PC-3 (cell line): ENCODE data around the gene C1S. TPM values are rescaled to one million over a fixed set of nuclear protein-coding genes. Genes with fewer than 3 reads are reported as not detected.

Source experiments
- ATAC-seq: fragments of 200-7000 bp; cut with Tn5 transposase; 2 replicates; pipeline ENCODE4 v1.9.1; 2020; ENCODE audit warnings: mild to moderate bottlenecking, moderate library complexity
- BruUV-seq: library from RNA; stranded (reverse); fragments of 400-500 nt; replicated peaks from 2 replicates; lab custom pipeline; 2021; lab: Mats Ljungman, UMichigan
- CTCF ChIA-PET: fragments of 300-600 bp; sonication (Branson Sonifier 250); formaldehyde crosslinking; loops from one replicate; lab custom pipeline; 2022; ENCODE audit warnings: antibody characterized with exemption; lab: Charles Lee
- POLR2A ChIA-PET: fragments of 300-600 bp; sonication (Branson Sonifier 250); formaldehyde crosslinking; loops from one replicate; lab custom pipeline; 2022; ENCODE audit warnings: antibody characterized with exemption; ENCODE audit not compliant: unreplicated experiment; lab: Charles Lee
- DNase-seq: peaks from one replicate; pipeline ENCODE4 v3.0.0-alpha.2; 2015
- H2AFZ ChIP-seq: fragments of 300-600 bp; sonication (generic); 2 replicates; pipeline ENCODE4 v1.6.0; 2016; ENCODE audit warnings: antibody characterized with exemption, low read length
- H3F3A ChIP-seq: fragments of 300-600 bp; sonication (generic); one replicate; pipeline ENCODE4 v1.6.0; 2017; ENCODE audit warnings: antibody characterized with exemption, low read length, control low read depth, mild to moderate bottlenecking; ENCODE audit not compliant: unreplicated experiment
- H3K27ac ChIP-seq: fragments of 300-600 bp; sonication (generic); 2 replicates; pipeline ENCODE4 v1.5.1; 2016; ENCODE audit warnings: mild to moderate bottlenecking, low read length
- H3K27me3 ChIP-seq: fragments of 300-600 bp; sonication (generic); 2 replicates; pipeline ENCODE4 v1.6.1; 2016; ENCODE audit warnings: low read length, mixed read lengths
- H3K36me3 ChIP-seq: fragments of 300-600 bp; sonication (generic); 2 replicates; pipeline ENCODE4 v1.6.1; 2016; ENCODE audit warnings: low read depth, mixed run types, low read length, mixed read lengths
- H3K4me1 ChIP-seq: fragments of 300-600 bp; sonication (generic); 2 replicates; pipeline ENCODE4 v1.5.1; 2016; ENCODE audit warnings: low read length; ENCODE audit not compliant: insufficient read depth
- H3K4me2 ChIP-seq: fragments of 300-600 bp; sonication (generic); 2 replicates; pipeline ENCODE4 v1.6.0; 2016; ENCODE audit warnings: low read length
- H3K4me3 ChIP-seq: fragments of 300-600 bp; sonication (generic); 2 replicates; pipeline ENCODE4 v1.5.1; 2016; ENCODE audit warnings: mild to moderate bottlenecking, low read length, mixed read lengths
- H3K79me2 ChIP-seq: fragments of 300-600 bp; sonication (generic); 2 replicates; pipeline ENCODE4 v1.6.1; 2017; ENCODE audit warnings: low read length, mixed read lengths
- H3K9ac ChIP-seq: fragments of 300-600 bp; sonication (generic); 2 replicates; pipeline ENCODE4 v1.6.0; 2016; ENCODE audit warnings: mild to moderate bottlenecking, low read length
- H3K9me2 ChIP-seq: fragments of 300-600 bp; sonication (generic); replicated peaks from 2 replicates; pipeline ENCODE4 v1.6.1; 2016; ENCODE audit warnings: mixed run types, low read length, mixed read lengths
- H3K9me3 ChIP-seq: fragments of 300-600 bp; sonication (generic); 2 replicates; pipeline ENCODE4 v1.6.1; 2016; ENCODE audit warnings: low read length, mixed read lengths
- H4K20me1 ChIP-seq: fragments of 300-600 bp; sonication (generic); 2 replicates; pipeline ENCODE4 v1.6.1; 2016; ENCODE audit warnings: low read length, mixed read lengths
- EZH2 ChIP-seq: fragments of 300-600 bp; sonication (generic); IDR thresholded peaks from one replicate; pipeline ENCODE4 v1.6.1; 2017; ENCODE audit warnings: antibody characterized with exemption, mild to moderate bottlenecking, low read length; ENCODE audit not compliant: unreplicated experiment
- EZH2phosphoT487 ChIP-seq: fragments of 300-600 bp; sonication (generic); IDR thresholded peaks from 2 replicates; pipeline ENCODE4 v1.6.1; 2018; ENCODE audit warnings: mild to moderate bottlenecking, antibody characterized with exemption, low read length, borderline replicate concordance
- intact Hi-C: fragments of 100-400 bp; cut with micrococcal nuclease; formaldehyde crosslinking; loops from 2 replicates; pipeline ENCODE4 v1.9.0; 2023
- total RNA-seq: library from RNA; depleted of rRNA; stranded (reverse); fragments of >200 nt; gene quantifications from 2 replicates; pipeline ENCODE4 v1.2.3, GENCODE V29; 2014
- TF ChIP-seq, protein P1 (sequence below): fragments of 300-600 bp; sonication (generic); conservative IDR thresholded peaks from 2 replicates; pipeline ENCODE4 v1.5.1; 2017; ENCODE audit warnings: antibody characterized with exemption, low read depth, mild to moderate bottlenecking, low read length

C1S gene
- total RNA-seq, 1 experiment from 2014 or later = 2.9 TPM

DNA sequence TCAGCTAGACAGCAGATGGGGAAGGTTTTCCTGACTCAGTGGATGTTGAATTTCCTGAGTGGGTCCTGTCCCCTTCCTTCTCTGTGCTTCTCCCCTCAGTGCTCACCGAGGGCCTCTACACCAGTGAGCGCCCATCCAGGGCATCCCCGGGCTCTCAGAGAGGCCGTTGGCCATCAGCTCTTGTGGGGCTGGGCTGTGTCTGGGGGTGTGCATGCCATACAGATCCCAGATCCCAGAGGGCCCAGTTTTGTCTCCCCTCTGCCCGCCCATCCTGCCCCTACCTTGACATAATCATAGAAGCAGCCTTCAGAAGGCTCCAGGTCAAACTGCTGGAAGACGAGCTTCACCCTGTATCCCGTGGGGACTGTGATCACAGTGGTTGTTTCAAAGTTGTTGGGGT is 30.7 kb downstream of the C1S start:
- Histone ChIP-seq H3K27me3 (no peaks in the 10 kb centered on the region), H3K27ac (no peak overlapping the region), H3K36me3 (no peaks in the 10 kb centered on the region), H3K4me1 (peaks cover 3% of the 10 kb centered on the region; the same call in 1 of the 2 replicates), H3K79me2 (no peaks in the 10 kb centered on the region), H4K20me1 (no peaks in the 10 kb centered on the region), H2AFZ (no peak overlapping the region), H3K9ac (no peak overlapping the region), H3K4me2 (no peak overlapping the region), H3F3A (no peaks in the 10 kb centered on the region), H3K9me3 (no peaks in the 10 kb centered on the region), H3K4me3 (no peak overlapping the region), H3K9me2 (no peaks in the 10 kb centered on the region)
- ATAC-seq (no peak), DNase-seq (no peak)
- POLR2A ChIA-PET = no interaction called here
- TF ChIP-seq EZH2 (no peak), EZH2phosphoT487 (no peak)
- TF ChIP-seq, protein P1, sequence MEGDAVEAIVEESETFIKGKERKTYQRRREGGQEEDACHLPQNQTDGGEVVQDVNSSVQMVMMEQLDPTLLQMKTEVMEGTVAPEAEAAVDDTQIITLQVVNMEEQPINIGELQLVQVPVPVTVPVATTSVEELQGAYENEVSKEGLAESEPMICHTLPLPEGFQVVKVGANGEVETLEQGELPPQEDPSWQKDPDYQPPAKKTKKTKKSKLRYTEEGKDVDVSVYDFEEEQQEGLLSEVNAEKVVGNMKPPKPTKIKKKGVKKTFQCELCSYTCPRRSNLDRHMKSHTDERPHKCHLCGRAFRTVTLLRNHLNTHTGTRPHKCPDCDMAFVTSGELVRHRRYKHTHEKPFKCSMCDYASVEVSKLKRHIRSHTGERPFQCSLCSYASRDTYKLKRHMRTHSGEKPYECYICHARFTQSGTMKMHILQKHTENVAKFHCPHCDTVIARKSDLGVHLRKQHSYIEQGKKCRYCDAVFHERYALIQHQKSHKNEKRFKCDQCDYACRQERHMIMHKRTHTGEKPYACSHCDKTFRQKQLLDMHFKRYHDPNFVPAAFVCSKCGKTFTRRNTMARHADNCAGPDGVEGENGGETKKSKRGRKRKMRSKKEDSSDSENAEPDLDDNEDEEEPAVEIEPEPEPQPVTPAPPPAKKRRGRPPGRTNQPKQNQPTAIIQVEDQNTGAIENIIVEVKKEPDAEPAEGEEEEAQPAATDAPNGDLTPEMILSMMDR = no peak
- intact Hi-C loops = no loop called here
- CTCF ChIA-PET = no interaction called here
- BruUV-seq = no TSS peak

DNA sequence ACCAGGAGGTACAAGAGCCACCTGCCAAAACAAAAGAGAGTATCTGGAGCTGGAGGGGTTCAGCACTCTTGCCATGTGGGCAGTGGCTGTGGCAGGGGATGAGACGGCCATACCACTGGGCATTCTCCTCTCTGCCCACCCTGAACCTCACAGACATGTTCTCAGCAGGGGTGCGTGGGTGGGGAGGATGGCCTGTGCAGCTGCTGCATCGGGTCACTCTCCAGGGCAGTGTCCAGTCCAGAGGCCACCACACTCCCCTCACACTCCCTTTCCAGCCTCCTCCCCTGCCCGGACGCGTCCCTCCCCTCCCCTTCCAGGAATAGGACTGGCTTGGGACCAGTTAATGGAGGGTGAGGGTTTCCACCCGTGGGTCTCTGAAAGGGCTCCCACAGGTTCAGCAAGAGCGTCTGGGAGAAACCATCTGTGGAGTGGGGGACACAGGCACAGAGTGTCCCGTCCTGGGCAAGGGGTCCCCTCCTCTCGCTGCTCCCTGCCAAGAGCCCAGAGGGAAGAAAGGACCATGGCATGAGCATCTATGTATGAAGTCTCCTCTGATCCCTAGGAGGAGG is 31.2 kb downstream of the C1S start:
- H3K9me3 ChIP-seq = no peaks in the 10 kb centered on the region
- ChIA-PET POLR2A (no interaction called here), CTCF (no interaction called here)
- H3K4me1 ChIP-seq = peaks cover 3% of the 10 kb centered on the region; the same call in 1 of the 2 replicates
- ATAC-seq (peak; percentile 30), DNase-seq (no peak)
- TF ChIP-seq EZH2phosphoT487 = no peak
- no peak for TF ChIP-seq EZH2
- TF ChIP-seq, protein P1 = no peak
- no peaks in the 10 kb centered on the region for H3K79me2 ChIP-seq
- no peaks in the 10 kb centered on the region for H4K20me1 ChIP-seq
- H3K9me2 ChIP-seq = no peaks in the 10 kb centered on the region
- H2AFZ ChIP-seq = peak overlapping the region; percentile 91
- H3K27ac ChIP-seq = no peak overlapping the region
- H3K36me3 ChIP-seq = no peaks in the 10 kb centered on the region
- no peaks in the 10 kb centered on the region for H3F3A ChIP-seq
- intact Hi-C loops = loop anchor here (1.0 to 2.0 kb wide), 2 partner anchors 31 to 73 kb away; partner anchors contain the start of genes C1S and LPCAT3
- H3K4me2 ChIP-seq = peak overlapping the region; percentile 88
- no peak overlapping the region for H3K9ac ChIP-seq
- H3K4me3 ChIP-seq = peak overlapping the region; percentile 66
- BruUV-seq = TSS peak; percentile 28
- H3K27me3 ChIP-seq = no peaks in the 10 kb centered on the region
